DMS153 treated with DMSO at 0.1 percent for 48 hours (cell line): ENCODE results near the gene NRN1.
"Not testable (repeated sequence)": the region's sequence is repeated elsewhere in the genome, so short reads cannot be mapped to it uniquely, and the experiment has no call there.

Experiments
- DNase-seq: peaks from one replicate; lab custom pipeline; 2025; ENCODE audit not compliant: unreplicated experiment; lab: John Stamatoyannopoulos, UW

NRN1 gene

DNA sequence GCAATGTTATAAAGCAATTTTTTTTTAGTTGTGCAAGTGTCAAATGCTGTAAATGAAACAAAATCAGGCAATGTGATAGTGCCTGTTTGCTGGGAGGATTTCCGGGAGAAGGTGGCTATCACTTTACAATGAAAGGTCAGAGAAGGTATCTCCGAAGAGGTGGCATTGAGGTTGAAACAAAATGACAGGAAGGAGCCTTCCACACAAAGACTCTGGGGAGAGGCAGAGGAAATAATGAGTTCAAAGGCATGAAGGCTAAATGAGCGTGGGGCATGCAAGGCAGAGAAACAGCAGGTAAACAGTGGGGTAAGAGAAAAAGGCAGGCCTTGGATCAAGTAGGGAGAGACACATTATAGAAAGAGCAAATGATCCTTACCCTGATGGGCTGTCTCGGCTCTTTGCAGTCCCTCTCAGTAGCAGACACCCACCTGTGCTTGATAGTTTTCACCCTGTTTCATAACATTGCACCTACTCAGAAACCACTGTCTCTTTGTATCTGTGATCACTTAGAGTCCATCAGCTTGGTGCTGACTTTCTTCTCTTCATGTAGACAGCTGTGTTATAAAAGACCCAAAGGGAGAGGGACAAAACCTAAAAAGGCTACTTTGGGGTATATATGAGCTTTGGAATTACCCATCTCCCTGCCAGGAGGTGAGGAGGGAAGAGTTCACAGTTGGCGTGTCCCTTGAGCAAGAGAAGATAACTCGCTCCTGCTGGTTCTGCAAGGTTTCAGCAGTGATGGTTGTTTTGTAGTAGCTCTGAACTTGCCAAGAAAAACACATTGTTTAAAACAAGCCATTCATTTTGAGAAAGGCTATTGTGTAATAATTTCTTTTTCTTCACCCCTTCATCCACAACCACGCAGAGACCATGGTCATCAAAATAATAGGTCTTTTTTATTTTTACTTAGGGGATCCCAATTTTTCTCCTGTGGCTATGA lies 22.3 kb downstream of the NRN1 start:
- DNase-seq = no peak

DNA sequence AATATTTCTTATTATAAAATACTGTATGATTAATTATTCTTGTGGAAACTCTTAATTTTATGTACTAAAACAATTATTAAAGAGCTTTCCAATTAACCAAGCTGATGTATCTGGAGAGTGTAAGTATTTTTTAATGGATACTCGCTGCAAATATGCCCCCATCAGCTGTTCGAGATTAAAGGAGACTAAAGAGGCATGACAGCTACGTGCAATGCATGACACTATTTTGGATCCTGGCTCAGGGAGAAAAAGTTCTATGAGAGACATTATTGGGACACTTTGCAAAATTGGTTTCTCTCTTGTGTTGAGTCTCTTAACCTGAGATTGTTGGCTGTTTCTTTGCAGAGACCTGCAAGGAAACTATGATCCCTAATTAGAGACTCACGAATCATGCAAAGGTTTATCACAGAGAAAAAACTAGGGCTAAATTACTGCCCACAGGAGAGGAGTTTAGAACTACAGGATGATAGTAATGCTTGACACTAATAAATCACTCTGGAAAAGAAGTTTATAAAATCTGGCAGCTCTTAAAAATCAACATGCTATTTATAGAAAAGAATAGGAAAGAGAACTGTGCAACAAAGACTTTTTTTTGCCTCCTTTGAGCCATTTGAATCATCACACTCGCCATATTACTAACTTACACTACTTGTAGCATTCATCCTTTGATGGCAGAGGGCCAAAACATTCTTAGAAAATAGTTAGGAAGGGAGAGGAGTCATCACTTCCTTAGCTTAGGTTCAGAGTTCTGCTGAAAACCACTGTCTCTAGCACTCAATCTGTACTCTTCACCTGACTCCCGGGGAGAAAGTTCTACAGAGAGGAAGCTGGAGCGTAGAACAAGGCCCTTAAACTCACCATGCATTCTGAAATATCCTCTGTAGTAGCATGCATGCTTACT lies 25.3 kb downstream of the NRN1 start:
- no peak for DNase-seq

DNA sequence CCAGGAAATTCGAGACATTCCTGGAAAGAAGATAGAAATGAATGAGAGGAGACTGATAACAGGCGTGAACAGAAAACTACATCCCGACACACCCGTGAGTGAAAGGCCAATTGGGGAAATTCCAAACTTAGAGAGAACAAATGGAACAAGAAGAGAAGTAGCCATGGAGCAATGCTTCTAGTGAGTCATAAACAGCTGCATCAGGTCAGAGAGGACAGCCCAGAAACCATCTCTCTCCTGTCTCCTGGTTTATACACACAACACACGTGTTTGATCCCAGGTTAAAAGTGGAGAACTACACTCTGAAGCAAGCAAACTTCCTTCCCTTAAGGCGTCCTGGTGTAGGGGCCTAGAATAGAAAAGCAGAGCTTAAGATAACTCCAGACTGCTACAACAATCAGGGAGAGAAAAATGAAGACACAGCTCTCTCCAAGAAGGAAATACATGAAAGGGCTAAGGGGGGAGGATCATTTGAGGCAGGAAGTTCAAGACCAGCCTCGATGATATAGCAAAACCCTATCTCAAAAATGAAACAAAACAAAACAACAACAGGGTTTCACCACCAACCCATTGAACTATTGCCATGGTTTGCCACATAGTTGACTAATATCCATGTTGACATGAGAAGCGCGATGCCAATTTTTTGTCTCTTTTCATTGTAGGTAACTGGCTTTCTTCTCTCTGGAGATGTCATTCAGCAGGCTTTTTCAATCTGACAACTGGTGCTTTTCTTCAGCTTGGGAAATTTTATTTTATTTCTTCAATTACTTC lies 26.9 kb downstream of the NRN1 start:
- no peak for DNase-seq

DNA sequence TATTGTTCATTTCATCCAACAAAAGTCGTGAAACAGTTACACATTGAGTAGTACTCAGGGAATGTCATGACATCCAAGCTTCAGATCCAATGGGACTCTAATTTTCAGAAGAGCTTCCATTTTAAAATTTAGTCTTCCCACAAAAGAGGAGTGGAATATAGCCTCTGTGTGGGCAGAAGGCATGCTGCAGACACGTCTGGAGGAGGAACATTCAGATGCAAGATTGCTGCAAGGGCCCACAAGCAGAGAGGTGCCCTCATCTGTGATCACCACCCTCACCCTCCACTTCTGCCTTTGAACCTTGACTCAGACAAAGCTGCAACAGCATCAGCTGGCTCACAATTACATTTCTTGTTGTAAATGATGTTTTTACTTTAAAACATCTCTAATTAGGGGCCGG lies 29.9 kb downstream of the NRN1 start:
- no peak for DNase-seq

DNA sequence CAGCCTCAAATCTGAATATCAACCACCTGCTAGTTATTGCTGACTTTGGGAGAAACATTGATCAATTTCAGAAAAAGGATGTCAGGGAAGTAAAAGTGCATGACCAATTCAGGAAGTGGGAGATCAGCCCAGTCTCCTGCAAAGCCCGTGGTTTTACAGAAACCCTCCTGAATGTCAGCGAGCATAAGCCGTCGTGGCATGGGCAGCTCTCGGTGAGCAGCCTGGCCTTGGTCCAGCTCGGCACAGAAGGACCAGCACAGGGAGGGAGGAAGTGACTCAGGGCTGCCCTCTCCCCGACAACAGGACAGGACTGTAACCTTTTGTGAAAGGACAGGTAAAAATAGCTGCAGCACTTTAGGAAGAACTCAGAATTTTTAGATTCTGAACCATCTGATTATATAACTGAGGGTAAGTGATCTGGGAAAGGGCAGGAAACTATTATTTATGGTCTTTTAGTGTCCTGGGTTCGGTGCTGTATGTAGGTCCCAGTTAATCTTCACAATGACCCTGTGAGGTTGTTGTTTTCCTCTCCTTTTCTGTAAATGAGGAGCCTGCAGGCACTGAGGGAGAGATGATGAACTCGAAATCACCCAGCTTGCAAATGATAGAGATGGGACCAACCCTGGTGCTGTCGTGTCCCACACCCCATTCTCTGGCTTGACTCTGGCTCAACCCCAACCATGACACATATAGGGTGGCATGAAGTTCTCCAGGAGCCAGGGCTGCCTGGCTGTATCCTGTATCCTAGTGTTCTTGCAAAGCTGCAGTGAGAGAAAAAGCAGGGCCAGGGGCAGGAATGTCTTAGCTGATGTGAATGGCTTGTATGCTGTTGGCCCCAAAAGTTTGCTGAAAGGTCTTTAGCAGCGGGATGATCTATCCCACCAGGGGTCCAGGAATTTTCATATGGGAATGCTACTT lies 37.6 kb downstream of the NRN1 start:
- no peak for DNase-seq

DNA sequence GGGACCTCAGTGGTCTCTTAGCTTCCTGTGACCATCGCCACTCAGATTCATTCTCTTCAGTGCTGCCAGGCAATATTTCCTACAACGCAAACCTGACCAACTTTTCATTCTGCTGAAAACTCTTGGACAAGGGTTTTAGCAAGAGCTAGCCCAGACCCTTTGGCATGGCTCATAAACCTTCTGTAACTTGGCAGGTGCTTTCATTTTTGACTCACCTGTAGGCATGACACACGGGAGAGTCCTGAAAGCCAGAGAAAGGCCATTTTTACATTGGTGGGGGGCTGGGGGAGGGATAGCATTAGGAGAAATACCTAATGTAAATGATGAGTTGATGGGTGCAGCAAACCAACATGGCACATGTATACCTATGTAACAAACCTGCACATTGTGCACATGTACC lies 38.7 kb downstream of the NRN1 start:
- not testable (repeated sequence) for DNase-seq

DNA sequence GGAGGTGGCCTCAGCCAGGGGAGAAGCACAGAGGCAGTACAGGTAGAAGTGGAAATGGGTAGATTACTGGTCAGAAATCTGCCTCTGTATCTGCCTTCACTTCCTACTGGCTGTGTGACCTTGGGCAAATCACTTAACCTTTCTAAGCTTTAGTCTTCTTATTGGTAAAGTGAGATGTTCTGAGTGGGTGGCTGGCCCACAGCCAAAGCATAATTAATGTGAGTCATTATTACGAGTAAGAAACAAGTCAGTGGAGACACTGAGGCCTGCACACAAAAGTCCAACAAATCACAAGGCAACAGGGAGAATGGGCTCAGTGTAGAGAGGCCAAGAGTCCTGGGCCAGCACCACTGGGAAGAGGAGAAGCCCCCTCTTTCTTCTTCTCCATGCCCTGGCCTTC lies 39.1 kb downstream of the NRN1 start:
- no peak for DNase-seq

DNA sequence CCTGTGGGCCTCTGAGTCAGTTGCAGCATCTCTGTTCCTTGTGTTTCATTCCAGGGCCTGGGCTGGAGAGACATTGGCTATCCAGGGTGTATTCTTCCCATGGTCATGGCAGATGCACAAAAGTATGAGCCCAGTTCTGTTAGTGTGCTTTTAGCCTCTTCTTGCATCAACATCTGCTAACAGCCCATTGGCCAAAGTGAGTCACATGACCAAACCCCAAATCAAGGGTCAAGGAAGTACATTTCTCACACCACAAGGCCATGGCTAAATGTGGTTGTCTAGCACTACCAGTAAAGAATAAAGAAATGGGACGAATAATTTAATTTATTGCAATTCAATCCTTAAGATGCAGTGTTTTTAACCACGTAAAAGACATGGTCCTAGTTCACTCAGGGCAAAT lies 43.9 kb downstream of the NRN1 start:
- DNase-seq = no peak

DNA sequence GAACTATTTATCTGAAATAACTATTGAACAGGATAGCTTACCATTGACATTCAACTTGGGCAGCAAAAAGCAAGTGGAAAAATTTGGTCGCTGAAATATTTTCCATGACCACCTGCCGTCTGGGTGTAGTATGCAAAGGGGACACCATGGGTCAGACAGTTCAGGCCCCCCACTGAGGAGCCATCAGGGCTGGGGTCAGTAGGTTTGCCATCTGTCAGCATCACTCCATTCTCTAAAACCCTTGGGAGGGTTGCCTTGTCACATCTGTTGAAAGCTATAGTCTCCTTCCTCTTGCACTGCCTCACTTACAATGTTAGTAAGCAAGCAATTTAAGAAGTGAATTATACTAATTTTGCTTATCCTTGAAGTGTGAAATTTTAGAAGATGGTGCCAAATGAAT lies 44.9 kb downstream of the NRN1 start:
- no peak for DNase-seq

DNA sequence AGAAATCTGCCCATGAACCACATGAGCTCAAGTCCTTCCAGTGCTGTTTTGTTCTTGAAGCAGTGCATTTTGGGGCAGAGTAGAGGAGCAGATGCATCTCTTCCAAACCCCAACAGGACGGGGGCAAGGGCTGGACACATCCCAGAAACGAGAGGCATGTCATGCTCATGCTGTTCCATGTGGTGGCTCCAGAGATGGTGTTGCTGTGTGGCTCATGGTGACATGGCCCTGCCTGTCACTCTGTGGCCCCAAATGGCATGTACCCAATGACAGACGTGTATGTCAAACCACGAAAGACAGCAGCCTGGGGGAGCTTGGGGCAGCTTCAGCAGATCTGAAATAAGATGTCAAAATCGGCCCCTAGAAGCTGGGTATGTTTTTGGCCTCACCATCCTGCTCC lies 46.3 kb downstream of the NRN1 start:
- DNase-seq = no peak

DNA sequence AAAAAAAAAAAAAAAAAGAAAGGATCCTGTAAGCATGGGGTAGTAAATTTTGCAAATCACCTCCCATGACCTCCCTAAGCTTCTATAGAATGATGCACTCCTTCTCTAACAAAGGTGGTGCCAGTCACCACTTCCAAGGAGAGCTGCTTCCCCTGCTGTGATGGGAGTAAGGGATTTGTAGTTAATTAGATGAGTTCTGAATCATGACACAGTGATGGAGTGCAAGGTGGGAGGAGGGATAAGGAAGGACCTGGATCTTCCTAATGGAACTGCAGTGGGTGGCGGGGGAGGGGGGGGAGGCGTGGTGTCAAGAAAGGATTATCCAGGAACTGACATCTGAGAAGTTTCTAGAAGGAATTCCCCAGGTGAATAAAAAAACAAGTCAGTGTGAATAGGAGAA lies 47.8 kb downstream of the NRN1 start:
- DNase-seq = no peak

DNA sequence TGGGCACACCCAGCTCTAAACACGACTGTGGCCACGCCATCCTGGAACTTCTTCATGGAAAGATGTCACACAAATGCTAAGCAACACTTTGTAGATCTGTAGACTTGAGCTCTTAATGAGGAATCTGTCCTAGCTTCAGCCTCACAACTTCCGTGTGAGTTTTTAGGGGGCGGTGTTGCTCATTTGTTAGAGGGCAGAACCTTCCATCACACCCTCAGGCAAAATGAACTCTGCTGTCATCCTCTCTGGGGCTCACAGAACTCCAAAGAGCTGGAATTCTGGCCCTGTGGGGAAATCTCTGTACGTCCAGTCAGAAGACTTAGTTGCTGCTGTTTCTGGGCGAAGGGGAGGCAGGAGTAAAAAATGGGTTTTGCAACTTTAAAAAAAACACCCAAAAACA lies 49.8 kb downstream of the NRN1 start:
- no peak for DNase-seq

DNA sequence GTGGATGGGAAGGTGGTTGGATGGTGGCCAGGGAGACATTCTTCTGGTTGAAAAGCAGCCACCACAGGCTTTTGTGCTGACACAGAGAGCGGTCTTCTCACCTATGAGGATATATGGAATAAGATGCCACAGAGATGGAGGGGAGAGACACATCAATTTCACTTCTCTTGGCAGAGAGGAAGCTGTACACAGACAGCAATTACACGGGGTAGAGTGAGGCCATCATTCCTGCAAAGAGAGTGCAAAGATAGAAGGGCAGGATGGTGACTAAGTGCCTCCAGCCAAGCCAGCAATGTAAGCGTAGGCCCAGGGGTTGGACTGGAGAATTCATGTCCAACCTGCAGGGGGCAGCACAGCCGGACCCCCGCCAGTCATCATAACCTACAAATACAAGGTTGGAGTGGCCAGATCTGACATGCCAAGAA lies 56.4 kb downstream of the NRN1 start:
- no peak for DNase-seq
